ENCODE results near the gene AFF3.

The AFF3 gene

DNA sequence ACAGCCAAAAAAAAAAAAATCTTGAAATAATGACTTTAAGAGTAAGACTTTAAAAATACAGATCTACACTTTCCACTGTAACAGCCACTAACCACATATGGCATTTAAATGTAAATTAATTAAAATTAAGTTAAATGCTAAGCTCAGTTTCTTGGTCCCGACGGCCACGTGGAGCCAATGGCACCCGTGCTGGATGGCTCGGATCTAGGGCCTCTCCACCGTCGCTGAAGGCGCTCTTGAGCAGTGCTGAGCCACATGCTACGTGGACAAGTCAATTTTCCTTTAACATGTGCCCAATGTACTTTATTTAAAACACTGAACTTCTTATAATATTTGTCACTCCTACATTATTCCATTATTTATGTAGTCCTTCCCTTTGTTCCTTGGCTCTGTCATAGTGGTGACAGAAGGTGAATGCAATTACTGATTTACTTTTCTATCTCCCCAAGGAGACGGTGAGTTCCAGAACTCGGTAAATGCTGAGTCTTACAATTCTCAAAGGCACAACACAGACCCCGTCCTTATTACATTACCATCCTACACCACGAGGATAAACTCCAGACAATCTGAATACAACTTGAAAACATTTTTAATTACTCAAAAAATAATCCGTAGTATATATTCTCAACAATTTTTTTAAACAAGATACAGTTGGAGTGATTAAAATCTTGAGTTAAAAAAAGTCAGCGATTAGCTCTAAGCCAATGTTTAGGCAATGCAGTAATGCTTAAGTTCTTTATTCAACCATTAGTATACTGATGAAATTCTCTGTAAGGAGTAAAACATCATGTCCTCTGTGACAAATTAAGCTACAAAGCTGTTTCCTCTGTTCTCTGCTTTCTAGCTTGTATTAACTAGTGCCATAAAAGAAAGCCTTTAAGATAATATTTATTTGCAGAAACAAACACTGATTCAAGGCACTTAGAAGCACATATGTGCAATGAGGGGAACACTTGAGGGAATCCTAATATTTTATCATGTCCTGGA, 95.1 kb downstream of the AFF3 start:
- no peak for DNase-seq (ENCODE audit: low read depth)
- H3K4me3 ChIP-seq (ENCODE audit: low read length) = no peak overlapping the region
- TF ChIP-seq, protein P1, sequence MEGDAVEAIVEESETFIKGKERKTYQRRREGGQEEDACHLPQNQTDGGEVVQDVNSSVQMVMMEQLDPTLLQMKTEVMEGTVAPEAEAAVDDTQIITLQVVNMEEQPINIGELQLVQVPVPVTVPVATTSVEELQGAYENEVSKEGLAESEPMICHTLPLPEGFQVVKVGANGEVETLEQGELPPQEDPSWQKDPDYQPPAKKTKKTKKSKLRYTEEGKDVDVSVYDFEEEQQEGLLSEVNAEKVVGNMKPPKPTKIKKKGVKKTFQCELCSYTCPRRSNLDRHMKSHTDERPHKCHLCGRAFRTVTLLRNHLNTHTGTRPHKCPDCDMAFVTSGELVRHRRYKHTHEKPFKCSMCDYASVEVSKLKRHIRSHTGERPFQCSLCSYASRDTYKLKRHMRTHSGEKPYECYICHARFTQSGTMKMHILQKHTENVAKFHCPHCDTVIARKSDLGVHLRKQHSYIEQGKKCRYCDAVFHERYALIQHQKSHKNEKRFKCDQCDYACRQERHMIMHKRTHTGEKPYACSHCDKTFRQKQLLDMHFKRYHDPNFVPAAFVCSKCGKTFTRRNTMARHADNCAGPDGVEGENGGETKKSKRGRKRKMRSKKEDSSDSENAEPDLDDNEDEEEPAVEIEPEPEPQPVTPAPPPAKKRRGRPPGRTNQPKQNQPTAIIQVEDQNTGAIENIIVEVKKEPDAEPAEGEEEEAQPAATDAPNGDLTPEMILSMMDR (IDR thresholded peaks at IDR 0.05; ENCODE audit: insufficient read depth, low read depth, low read length, missing control alignments) = no peak

DNA sequence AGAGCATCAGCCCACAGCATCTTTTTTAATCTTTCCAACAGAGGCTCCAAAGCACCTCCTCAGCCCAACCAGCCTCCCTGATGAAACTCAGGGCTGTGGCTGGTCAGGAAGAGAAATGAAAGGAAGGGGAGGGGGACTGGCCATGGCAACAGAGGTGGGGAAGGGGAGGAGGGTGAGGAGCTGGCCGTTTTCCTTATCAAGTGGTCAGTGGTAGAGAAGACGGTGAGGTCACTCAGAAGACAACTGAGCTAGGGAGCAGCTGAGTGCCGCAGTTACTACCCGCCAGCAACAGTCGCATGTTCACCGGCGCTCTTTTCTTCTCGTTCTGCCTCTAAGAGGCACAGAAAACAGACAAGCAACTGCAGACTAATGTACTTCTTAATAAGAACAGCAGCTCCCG, 97.4 kb downstream of the AFF3 start:
- DNase-seq (ENCODE audit: low read depth) = no peak
- TF ChIP-seq, protein P1 (IDR thresholded peaks at IDR 0.05; ENCODE audit: insufficient read depth, low read depth, low read length, missing control alignments) = no peak
- no peak overlapping the region for H3K4me3 ChIP-seq (ENCODE audit: low read length)

DNA sequence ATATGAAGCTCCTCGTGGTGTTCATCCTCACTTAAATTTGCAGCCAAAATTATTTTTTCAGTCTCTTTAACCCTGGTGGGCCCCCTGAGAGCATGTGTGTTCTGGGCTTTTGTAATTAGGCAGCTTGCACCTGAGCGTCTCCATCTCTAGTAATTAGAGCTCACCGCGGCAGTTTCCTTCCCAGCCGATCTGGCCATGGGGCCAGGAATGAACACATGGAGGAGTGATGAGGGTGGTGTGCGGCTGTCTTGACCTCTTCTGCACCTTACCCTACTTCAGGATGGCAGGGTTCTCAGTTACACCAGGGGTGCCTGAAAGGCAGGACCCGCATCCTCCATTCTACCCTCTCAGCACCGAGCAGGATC, 98.5 kb downstream of the AFF3 start:
- TF ChIP-seq, protein P1 (IDR thresholded peaks at IDR 0.05; ENCODE audit: insufficient read depth, low read depth, low read length, missing control alignments) = no peak
- DNase-seq (ENCODE audit: low read depth) = no peak
- H3K4me3 ChIP-seq (ENCODE audit: low read length) = no peak overlapping the region

DNA sequence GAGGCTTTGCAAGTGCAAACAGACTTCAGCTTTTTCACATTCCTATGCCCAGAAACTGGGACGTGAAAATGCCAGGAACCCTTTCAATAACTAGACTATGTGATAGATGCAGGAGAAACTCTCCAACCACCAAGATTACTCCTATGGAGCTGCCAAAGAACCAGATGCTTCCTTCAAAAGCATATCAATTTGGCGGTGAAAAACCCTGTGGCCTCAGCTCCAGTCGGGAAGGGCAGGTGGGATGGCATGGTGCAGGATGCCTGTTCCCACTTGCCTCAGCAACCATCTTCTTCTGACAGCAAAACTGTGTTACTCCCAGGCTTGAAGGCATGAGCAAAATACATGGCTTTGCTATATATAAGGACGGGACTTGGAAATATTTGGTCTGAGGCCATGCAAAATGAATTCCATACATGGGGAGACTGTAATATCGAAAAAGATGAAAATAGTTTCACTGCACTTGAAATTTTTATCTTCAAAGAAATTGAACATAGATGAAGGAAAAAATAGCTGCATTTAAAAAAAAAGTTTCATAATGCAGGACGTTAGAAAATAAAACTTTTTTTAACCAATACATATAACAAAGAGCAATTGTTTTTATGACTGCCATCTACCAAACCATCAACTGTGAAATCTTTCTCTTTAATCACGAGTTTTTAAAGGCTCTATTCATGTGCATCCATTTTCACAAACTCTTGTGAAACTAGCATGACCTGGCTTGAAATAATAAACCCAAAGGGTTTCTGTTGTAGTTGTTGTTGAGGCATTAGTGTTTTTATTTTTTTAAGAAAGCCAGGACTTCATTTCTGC, 99.1 kb downstream of the AFF3 start:
- H3K4me3 ChIP-seq (ENCODE audit: low read length) = no peak overlapping the region
- no peak for DNase-seq (ENCODE audit: low read depth)
- TF ChIP-seq, protein P1 (IDR thresholded peaks at IDR 0.05; ENCODE audit: insufficient read depth, low read depth, low read length, missing control alignments) = no peak

DNA sequence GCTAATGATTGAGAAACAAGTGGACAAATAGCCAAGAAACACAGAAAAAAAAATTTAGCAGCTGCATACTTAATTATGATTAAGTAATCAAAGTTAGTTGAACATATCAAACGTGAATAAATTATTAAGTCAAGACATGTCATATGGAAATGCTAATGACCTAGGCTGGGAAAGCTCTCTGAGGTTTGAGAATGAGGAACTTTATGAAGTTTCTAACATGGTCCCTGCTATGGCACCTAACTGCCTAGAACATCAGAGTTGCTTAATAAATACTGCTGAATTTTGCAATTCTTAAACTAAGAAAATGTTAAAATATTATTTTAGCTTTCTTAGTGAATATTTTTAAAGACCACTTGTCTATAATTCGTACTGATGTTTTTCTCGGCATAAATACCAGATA, 99.8 kb downstream of the AFF3 start:
- H3K4me3 ChIP-seq (ENCODE audit: low read length) = no peak overlapping the region
- no peak for DNase-seq (ENCODE audit: low read depth)
- TF ChIP-seq, protein P1 (IDR thresholded peaks at IDR 0.05; ENCODE audit: insufficient read depth, low read depth, low read length, missing control alignments) = no peak

DNA sequence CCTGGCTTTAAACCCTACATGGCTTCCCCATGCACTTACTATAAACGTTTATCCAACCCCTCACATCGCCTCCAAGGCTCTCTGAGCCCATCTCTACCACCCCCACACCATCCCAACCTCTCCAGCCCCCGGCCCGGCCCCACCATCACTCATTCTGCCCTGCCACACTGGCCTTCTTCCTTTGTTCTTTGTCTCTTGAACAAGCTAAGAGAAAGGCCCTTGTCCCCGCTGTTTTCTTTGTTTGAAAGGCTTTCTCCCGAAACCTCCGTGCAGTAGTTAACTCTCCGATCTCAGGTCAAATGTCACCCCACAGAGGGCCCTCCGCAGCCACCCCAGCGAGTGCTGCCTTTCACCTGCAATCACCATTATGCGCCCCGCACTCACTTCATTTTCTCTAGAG, 100.4 kb downstream of the AFF3 start:
- no peak overlapping the region for H3K4me3 ChIP-seq (ENCODE audit: low read length)
- DNase-seq (ENCODE audit: low read depth) = no peak
- TF ChIP-seq, protein P1 (IDR thresholded peaks at IDR 0.05; ENCODE audit: insufficient read depth, low read depth, low read length, missing control alignments) = no peak
